Naive thymus-derived CD4-positive, alpha-beta T cell (primary cell): Measurements from ENCODE around the gene C17orf67. TPM values are rescaled to one million over a fixed set of nuclear protein-coding genes. Genes with fewer than 3 reads are reported as not detected.

Experiments
- ATAC-seq: fragments of 150-1000 bp; cut with Tn5 transposase; 2 replicates; pipeline ENCODE4 v1.10.0; 2021; ENCODE audit warnings: mild to moderate bottlenecking, moderate library complexity
- CTCF ChIA-PET: fragments of 350-600 bp; sonication (Branson Sonifier 250); formaldehyde crosslinking; loops from one replicate; lab custom pipeline; 2021; ENCODE audit warnings: antibody characterized with exemption; lab: Charles Lee
- POLR2A ChIA-PET: fragments of 350-600 bp; sonication (Branson Sonifier 250); formaldehyde crosslinking; loops from one replicate; lab custom pipeline; 2021; ENCODE audit warnings: antibody characterized with exemption, inconsistent platforms; lab: Charles Lee
- DNase-seq, 9 donors: peaks; one replicate each; pipeline versions ENCODE4 v3.0.0 to v3.0.0-alpha.2; 2020 to 2022; ENCODE audit warnings: mixed read lengths in 1 of 9
- H3K27ac ChIP-seq: one replicate; pipeline ENCODE4 v1.7.0; 2013; ENCODE audit warnings: mild to moderate bottlenecking, low read depth, low read length, moderate library complexity
- H3K27me3 ChIP-seq, 2 donors: one replicate each; pipeline ENCODE4 v1.7.0; 2013; ENCODE audit warnings: low read length in 2 of 2, mild to moderate bottlenecking in 2 of 2, moderate library complexity in 2 of 2; ENCODE audit not compliant: control insufficient read depth in 2 of 2, insufficient read depth in 2 of 2
- H3K36me3 ChIP-seq, 3 experiments: 1 replicate in 2 of 3; 2 replicates in 1 of 3; pipeline ENCODE4 v1.7.0; 2013; ENCODE audit warnings: low read length in 3 of 3, mild to moderate bottlenecking in 3 of 3, moderate library complexity in 1 of 3; ENCODE audit not compliant: insufficient read depth in 3 of 3, control insufficient read depth in 2 of 3
- H3K4me1 ChIP-seq, 2 donors: one replicate each; pipeline ENCODE4 v1.7.0; 2013; ENCODE audit warnings: low read length in 2 of 2, mild to moderate bottlenecking in 2 of 2, moderate library complexity in 1 of 2; ENCODE audit not compliant: control insufficient read depth in 2 of 2, insufficient read depth in 2 of 2
- H3K4me3 ChIP-seq: 2 replicates; pipeline ENCODE4 v1.7.0; 2013; ENCODE audit warnings: mild to moderate bottlenecking, low read length
- H3K9me3 ChIP-seq, 3 experiments: 1 replicate in 2 of 3; 2 replicates in 1 of 3; pipeline ENCODE4 v1.7.0; 2013; ENCODE audit warnings: low read length in 3 of 3; ENCODE audit not compliant: control insufficient read depth in 2 of 3
- H3K27ac Mint-ChIP-seq, 9 donors: one replicate each; pipeline ENCODE4 v1.8.0; 2020 to 2022; ENCODE audit warnings: mixed read lengths in 9 of 9, mild to moderate bottlenecking in 8 of 9, moderate library complexity in 5 of 9, inconsistent platforms in 2 of 9
- H3K27me3 Mint-ChIP-seq, 5 donors: one replicate each; pipeline ENCODE4 v1.8.0; 2021 to 2022; ENCODE audit warnings: mixed read lengths in 5 of 5, mild to moderate bottlenecking in 1 of 5
- H3K36me3 Mint-ChIP-seq, 5 donors: one replicate each; pipeline ENCODE4 v1.8.0; 2020 to 2022; ENCODE audit warnings: mixed read lengths in 5 of 5, mild to moderate bottlenecking in 3 of 5, inconsistent platforms in 1 of 5
- H3K4me1 Mint-ChIP-seq, 7 donors: one replicate each; pipeline ENCODE4 v1.8.0; 2020 to 2022; ENCODE audit warnings: mixed read lengths in 7 of 7, mild to moderate bottlenecking in 3 of 7, inconsistent platforms in 1 of 7
- H3K4me3 Mint-ChIP-seq, 10 donors: one replicate each; pipeline ENCODE4 v1.8.0; 2020 to 2022; ENCODE audit warnings: mild to moderate bottlenecking in 10 of 10, mixed read lengths in 10 of 10, moderate library complexity in 6 of 10, inconsistent platforms in 2 of 10
- H3K9me3 Mint-ChIP-seq, 11 donors: one replicate each; pipeline ENCODE4 v1.8.0; 2020 to 2022; ENCODE audit warnings: mixed read lengths in 11 of 11, mild to moderate bottlenecking in 4 of 11, inconsistent platforms in 1 of 11, moderate library complexity in 1 of 11
- intact Hi-C, 2 donors: fragments of 100-400 bp; cut with micrococcal nuclease; formaldehyde crosslinking; loops; one replicate each; pipeline ENCODE4 v1.15.1; 2023
- polyA plus RNA-seq, 2 donors: library from polyadenylated mRNA; unstranded; fragments of 300-500 nt; fragmentation: Illumina TruSeq; gene quantifications; one replicate each; pipeline ENCODE4 v1.2.3, GENCODE V29; 2021
- total RNA-seq, 6 experiments: library from RNA in 5 of 6; stranded (reverse) in 5 of 6; gene quantifications; 1 replicate in 5 of 6; 2 replicates in 1 of 6; pipeline ENCODE4 v1.2.3 and lab custom pipeline; 2021 to 2026

C17orf67 gene
- total and polyA plus RNA-seq, 7 experiments from 2014 or later: 1.1 to 9.1 (median 3.8) TPM

DNA sequence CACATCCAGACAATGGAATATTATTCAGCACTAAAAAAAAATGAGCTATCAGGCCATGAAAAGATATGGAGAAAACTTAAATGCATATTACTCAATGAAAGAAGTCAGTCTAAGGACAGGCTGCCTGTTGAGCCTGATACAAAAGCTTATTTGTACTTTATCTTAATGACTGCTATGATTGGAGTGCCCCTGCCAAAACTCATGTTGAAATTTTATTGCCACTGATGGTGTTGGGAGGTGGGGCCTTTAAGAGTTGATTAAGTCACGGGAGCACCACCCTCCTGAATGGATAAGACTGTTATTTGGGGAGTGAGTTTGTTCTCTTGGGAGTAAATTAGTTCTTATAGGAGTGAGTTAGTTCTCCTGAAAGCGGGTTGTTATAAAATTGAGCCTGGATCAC, 9.9 kb downstream of the C17orf67 start:
- H3K4me1 Mint-ChIP-seq: peaks cover 5 to 13% (median 9%) of the 10 kb centered on the region in 7 donors
- no peaks in the 10 kb centered on the region for H3K27me3 ChIP-seq
- H3K36me3 ChIP-seq: no peaks in the 10 kb centered on the region
- ChIA-PET POLR2A (interaction anchor here (0.6 to 1.0 kb wide), 2 partner anchors 11 to 131 kb away, joined by 4 to 6 read pairs; partner anchors contain the start of gene DGKE), CTCF (interaction anchor here (1.5 to 2.5 kb wide), 2 partner anchors 11 to 116 kb away, joined by 7 to 8 read pairs; partner anchors contain the start of gene DGKE)
- no peak for ATAC-seq
- no peak overlapping the region for H3K4me3 Mint-ChIP-seq
- intact Hi-C loops: no loop called here
- no peak overlapping the region for H3K27ac Mint-ChIP-seq
- H3K4me1 ChIP-seq: no peaks in the 10 kb centered on the region
- no peaks in the 10 kb centered on the region for H3K9me3 ChIP-seq
- no peak for DNase-seq
- no peak overlapping the region for H3K4me3 ChIP-seq
- peaks cover 0 to 12% (median 5%) of the 10 kb centered on the region in 5 donors for H3K36me3 Mint-ChIP-seq
- H3K27ac ChIP-seq: no peak overlapping the region
- peaks cover 0 to 2% (median 0%) of the 10 kb centered on the region in 11 donors for H3K9me3 Mint-ChIP-seq
- H3K27me3 Mint-ChIP-seq: no peaks in the 10 kb centered on the region

DNA sequence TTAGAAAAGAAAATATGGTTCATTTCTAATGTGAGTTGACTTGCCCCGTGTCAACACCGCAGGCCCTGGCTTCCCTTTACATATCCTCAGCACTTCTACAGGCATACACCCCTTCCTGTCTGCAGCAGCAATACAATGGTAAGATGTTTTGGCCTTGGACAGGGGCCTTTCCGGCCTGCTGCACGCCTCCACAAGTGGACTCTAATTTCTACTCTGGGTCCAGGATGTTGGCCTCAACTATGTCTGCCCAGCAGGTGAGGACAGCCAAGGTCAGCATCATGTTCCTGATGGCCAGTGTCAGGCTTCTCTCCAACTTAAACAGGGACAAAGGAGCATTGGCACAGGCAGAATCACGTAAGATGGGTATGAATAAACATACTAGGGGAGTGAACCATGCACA, 11.0 kb downstream of the C17orf67 start:
- DNase-seq: no peak
- Mint-ChIP-seq H3K27me3 (no peaks in the 10 kb centered on the region), H3K4me3 (no peak overlapping the region), H3K27ac (peak overlapping the region in 1 of 9 donors; percentile 49), H3K36me3 (peaks cover 0 to 12% (median 5%) of the 10 kb centered on the region in 5 donors), H3K4me1 (peaks cover 5 to 10% (median 8%) of the 10 kb centered on the region in 7 donors), H3K9me3 (peaks cover 0 to 2% (median 0%) of the 10 kb centered on the region in 11 donors)
- POLR2A ChIA-PET: interaction anchor here (0.5 to 5.2 kb wide), 2 partner anchors 11 to 44 kb away, joined by 3 to 30 read pairs; partner anchors contain the start of genes C17orf67 and DGKE
- Histone ChIP-seq H3K9me3 (no peaks in the 10 kb centered on the region), H3K27ac (no peak overlapping the region), H3K4me3 (no peak overlapping the region), H3K36me3 (no peaks in the 10 kb centered on the region), H3K4me1 (no peaks in the 10 kb centered on the region), H3K27me3 (no peaks in the 10 kb centered on the region)
- intact Hi-C loops: no loop called here
- ATAC-seq: no peak
- CTCF ChIA-PET: interaction anchor here (1.0 to 2.5 kb wide), 2 partner anchors 12 to 117 kb away, joined by 4 to 7 read pairs; partner anchors contain the start of gene DGKE

DNA sequence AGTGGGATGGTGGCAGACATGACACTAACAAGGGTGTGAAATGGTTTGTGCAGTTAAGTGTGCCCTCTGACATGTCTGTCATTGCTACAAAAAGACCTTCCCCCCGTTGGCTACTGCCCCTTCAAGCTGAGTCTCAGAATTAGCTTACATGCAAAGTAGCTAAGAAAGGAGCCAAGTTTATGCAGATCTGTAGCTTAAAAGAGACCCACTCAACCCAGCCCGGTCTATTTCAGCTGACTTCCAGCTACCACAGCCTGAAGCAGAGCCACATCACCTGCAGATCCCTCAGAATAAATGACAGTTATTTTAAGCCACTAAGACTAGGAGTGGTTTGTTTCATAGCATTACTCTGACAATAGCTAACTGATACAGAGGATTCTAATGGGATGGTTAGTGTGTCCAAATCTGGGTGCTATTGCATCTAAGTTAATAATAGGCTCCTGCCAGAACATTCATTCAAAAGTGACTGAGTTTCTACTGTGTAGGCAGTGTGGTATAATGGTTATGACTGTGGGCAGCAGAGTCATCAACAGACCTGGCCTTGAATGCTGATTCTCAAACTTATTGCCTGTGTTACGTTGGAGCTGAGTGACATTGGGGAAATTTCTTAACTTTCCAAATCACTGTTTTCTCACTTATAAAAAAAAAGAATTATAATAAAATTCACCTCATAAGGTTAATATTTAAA, 11.7 kb downstream of the C17orf67 start:
- CTCF ChIA-PET: interaction anchor here (0.6 to 5.2 kb wide), 4 partner anchors 13 to 136 kb away, joined by 3 to 54 read pairs (median 7); partner anchors contain the start of gene DGKE

DNA sequence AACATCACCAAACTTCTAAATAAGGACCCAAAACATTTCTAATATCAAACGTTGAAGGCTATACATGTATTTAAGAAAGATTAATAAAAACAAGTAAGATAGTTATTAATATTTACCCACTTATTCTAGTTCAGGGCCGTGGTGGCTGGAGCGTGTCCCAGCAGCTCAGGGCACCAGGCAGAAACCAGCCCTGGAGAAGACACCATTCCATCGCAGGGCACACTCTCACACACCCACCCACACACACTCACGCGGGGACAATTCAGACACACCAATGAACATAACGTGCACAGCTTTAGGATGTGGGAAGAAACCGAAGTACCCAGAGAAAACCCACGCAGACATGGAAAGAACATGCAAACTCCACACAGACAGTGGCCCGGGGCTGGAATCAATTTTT, 13.5 kb downstream of the C17orf67 start:
- Mint-ChIP-seq H3K4me1 (peaks cover 5 to 9% (median 8%) of the 10 kb centered on the region in 7 donors), H3K27ac (no peak overlapping the region), H3K27me3 (no peaks in the 10 kb centered on the region), H3K4me3 (no peak overlapping the region), H3K36me3 (peaks cover 0 to 20% (median 8%) of the 10 kb centered on the region in 5 donors), H3K9me3 (peaks cover 0 to 2% (median 0%) of the 10 kb centered on the region in 11 donors)
- DNase-seq (no peak), ATAC-seq (no peak)
- intact Hi-C loops: no loop called here
- H3K36me3 ChIP-seq: no peaks in the 10 kb centered on the region
- H3K4me3 ChIP-seq: no peak overlapping the region
- CTCF ChIA-PET: interaction anchor here (0.6 to 5.2 kb wide), 20 partner anchors 9 to 153 kb away, joined by 3 to 54 read pairs (median 4); partner anchors contain the start of gene DGKE
- POLR2A ChIA-PET: interaction anchor here (0.7 to 5.2 kb wide), 2 partner anchors 13 to 30 kb away, joined by 3 to 30 read pairs; partner anchors contain the start of genes C17orf67 and DGKE
- no peaks in the 10 kb centered on the region for H3K9me3 ChIP-seq
- H3K27me3 ChIP-seq: no peaks in the 10 kb centered on the region
- no peak overlapping the region for H3K27ac ChIP-seq
- H3K4me1 ChIP-seq: no peaks in the 10 kb centered on the region

More for the DNA sequence above, 11.7 kb downstream of the C17orf67 start:
- Histone ChIP-seq H3K4me1 (no peaks in the 10 kb centered on the region), H3K27me3 (no peaks in the 10 kb centered on the region), H3K36me3 (no peaks in the 10 kb centered on the region), H3K4me3 (no peak overlapping the region), H3K27ac (no peak overlapping the region), H3K9me3 (no peaks in the 10 kb centered on the region)
- Mint-ChIP-seq H3K4me1 (peaks cover 5 to 10% (median 8%) of the 10 kb centered on the region in 7 donors), H3K36me3 (peaks cover 0 to 12% (median 5%) of the 10 kb centered on the region in 5 donors), H3K27me3 (no peaks in the 10 kb centered on the region), H3K4me3 (no peak overlapping the region), H3K9me3 (peaks cover 0 to 2% (median 0%) of the 10 kb centered on the region in 11 donors), H3K27ac (no peak overlapping the region)
- DNase-seq (no peak), ATAC-seq (no peak)
- POLR2A ChIA-PET: interaction anchor here (5.2 kb wide), 1 partner anchor 12 kb away, joined by 30 read pairs; the partner anchor contains the start of genes C17orf67 and DGKE
- intact Hi-C loops: no loop called here

DNA sequence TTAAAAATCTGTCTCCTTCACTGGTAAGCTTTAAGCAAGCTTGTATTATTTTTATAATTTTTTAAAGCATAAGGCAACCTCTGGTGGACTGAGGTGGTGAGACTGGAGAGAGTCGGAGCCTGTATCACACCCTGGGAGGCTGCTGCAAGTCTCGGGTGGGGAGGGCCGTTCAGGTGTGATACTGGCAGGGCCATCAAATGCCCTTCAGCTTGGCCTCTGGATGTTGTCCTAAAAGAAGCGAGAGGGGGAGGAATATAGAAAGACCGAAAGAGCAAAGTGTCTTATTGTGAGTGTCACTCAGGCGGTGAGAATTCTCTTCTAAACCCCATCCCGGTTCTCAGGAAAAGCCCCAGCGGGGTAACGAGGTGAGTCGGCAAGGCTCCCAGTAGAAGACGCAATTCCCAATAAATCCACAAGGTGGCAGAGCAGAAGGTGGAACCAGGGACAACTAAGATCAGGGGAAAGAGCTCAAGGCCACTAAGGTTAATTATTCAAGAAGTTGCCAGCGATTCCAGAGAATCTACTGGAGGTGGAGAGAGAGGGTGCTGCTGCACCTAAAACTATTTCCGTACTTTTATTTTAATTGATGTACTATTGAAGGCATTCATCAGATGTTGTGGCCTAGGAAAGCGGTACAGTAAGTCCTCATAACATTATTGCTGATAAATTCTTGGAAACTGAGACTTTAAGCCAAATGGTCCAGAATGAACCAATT, 14.1 kb downstream of the C17orf67 start:
- Mint-ChIP-seq H3K36me3 (peaks cover 0 to 26% (median 7%) of the 10 kb centered on the region in 5 donors), H3K4me3 (no peak overlapping the region), H3K4me1 (peaks cover 5 to 9% (median 8%) of the 10 kb centered on the region in 7 donors), H3K9me3 (peaks cover 0 to 2% (median 0%) of the 10 kb centered on the region in 11 donors), H3K27ac (peak overlapping the region in 2 of 9 donors; percentile 48 to 76), H3K27me3 (no peaks in the 10 kb centered on the region)
- H3K4me1 ChIP-seq: no peaks in the 10 kb centered on the region
- ATAC-seq: peak; percentile 90
- POLR2A ChIA-PET: interaction anchor here (0.7 to 5.2 kb wide), 3 partner anchors 14 to 122 kb away, joined by 3 to 30 read pairs (median 4); partner anchors contain the start of genes C17orf67 and DGKE
- no peaks in the 10 kb centered on the region for H3K27me3 ChIP-seq
- DNase-seq: peak; percentile 38 to 78 (median 68)
- CTCF ChIA-PET: interaction anchor here (0.6 to 5.2 kb wide), 20 partner anchors 10 to 1864 kb away, joined by 3 to 54 read pairs (median 4); partner anchors contain the start of gene DGKE
- H3K4me3 ChIP-seq: no peak overlapping the region
- H3K9me3 ChIP-seq: no peaks in the 10 kb centered on the region
- H3K27ac ChIP-seq: no peak overlapping the region
- intact Hi-C loops: loop anchor here (1.0 kb wide), 6 partner anchors 14 to 191 kb away; partner anchors contain the start of genes C17orf67 (in 2 of the 2), COIL (in 2 of the 2) and TRIM25 (in 1 of the 2)
- peaks cover 0 to 4% (median 0%) of the 10 kb centered on the region in 3 experiments for H3K36me3 ChIP-seq
